GM19324 (cell line): ENCODE data around the gene EMILIN3.

Experiments used
- ATAC-seq: cut with Tn5 transposase; IDR thresholded peaks from one replicate; pipeline ENCODE4 v1.9.1; 2021; ENCODE audit warnings: mild to moderate bottlenecking, moderate library complexity; ENCODE audit not compliant: unreplicated experiment, low FRiP score

The EMILIN3 gene

DNA sequence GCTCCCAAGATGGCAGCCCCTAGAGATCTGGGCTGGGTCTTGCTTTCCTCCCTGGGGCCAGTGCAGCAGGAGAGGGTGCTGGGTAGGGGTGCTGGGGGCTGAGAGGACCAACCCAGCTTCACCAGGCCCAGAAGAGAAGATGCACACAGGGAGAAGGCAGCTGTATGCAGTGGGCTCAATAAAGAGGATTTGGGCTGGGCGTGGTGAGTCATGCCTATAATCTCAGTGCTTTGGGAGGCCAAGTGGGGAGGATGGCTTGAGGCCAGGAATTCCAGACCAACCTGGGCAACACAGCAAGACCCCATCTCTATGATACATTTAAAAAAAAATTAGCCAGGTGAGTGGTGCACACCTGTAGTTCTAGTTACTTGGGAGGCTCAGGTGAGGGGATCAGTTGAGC lies 25.7 kb upstream of the EMILIN3 start:
- ATAC-seq = no peak

- ATAC-seq = no peak
Measured at GRCh38 chr20:41391587-41392001, 25.0 kb upstream of the EMILIN3 start.

DNA sequence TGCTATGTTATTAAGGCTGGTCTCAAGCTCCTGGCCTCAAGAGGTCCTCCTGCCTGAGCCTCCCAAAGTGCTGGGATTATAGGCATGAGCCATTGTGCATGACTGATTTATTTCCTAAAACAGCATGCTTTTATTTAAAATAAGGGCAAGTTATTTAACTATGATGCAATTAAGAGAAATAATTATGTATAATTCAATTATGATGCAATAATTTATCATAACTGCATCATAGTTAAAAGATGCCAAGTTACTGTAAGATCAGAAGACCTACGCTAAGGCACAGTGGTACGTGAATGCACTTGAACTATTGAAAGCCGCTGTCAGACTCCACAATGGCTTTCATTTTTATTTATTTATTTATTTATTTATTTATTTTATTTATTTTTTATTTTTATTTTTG lies 24.3 kb upstream of the EMILIN3 start:
- no peak for ATAC-seq

DNA sequence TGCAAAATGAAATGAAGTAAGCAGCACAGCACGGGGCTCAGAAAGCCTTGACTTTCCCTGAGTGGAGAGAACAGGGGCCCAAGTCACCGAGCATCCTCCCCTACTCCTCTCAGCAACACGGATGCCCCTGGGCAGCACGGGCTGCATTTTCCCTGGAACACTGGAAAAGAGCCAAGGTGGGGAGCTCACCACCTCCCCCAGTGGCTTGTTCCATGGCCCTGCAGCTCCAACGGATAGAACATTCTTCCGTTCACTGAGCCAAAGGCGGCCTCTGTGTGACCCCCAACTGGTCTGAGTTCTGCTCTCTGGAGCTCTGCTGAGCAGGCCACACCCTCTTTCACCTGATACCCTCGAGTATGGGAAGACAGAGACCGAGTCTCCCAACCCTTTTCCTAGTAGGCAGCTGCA lies 20.8 kb upstream of the EMILIN3 start:
- no peak for ATAC-seq

DNA sequence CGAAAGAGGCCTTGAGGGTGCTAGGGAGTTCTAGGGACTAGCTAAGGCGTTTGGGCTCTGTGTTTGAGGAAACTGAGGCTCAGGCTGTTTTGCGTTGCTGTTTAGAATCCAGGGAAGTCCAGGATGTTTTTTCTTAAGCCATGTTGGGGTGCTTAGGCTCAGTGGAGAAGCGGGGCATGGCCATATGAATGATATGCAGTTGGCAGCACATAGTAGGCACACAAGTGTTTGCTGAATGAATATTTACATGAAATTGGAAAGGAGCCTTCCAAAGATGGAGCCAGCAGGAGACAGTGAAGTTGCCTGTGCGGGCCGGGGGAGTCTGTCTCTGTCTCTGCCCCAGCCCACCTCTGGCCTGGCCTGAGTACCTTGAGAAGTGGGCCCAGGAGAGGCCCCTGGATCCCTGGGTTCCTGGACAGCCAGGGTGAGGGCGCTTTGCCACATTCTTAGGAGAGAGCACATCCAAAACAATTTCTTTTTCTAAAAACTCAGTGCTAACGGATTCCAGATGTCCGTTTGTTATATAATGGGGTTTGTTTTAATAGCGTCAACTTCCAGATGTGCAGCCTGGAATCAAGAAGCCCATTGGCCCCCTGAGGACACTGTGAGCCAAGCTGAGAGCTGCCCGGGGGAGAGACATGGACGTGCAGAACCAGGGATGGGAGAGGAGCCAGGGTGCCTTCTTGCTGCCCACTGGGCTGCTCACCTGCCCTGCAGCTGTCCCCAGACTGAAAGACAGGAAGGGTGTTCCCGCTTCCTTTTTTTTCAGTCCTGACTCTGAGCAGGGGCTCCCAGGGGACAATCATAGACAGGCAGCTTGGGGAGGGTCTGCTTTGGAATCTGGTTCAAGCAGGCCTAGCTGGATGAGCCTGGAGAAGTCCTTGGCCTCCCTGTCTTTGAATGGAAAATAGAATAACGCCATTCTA lies 20.1 kb upstream of the EMILIN3 start:
- ATAC-seq = no peak

GRCh38 chr20:41382791-41383305 lies 16.2 kb upstream of the EMILIN3 start:
- no peak for ATAC-seq

DNA sequence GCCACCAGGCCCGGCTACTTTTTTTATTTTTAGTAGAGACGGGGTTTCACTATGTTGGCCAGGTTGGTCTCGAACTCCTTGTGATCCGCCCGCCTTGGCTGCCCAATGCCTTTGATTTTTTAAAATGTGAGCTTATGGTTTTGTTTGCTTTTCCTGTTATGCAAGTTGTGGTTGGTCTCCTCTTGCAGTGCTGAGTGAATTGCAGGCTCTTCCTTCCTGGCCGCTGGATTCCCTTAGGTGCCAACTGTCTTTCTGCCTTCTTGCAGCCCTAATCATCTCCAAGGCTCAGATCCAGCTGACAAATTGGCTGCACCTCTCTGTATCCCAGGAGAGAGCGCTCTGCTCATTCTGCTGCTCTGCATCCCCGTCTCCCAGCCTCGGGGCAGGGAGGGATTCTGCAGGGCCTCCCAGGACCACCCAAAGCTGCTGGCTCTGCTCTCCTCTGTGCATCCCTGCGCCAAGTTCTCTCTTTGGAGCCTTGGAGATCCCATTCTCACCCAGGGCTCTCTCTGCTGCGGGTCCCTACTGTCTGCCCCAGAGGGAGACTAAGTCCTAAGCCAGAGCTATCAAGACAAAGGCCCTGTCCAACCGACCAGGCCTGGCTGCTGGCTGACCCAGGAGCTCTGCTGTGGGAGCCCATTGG lies 14.1 kb upstream of the EMILIN3 start:
- no peak for ATAC-seq

DNA sequence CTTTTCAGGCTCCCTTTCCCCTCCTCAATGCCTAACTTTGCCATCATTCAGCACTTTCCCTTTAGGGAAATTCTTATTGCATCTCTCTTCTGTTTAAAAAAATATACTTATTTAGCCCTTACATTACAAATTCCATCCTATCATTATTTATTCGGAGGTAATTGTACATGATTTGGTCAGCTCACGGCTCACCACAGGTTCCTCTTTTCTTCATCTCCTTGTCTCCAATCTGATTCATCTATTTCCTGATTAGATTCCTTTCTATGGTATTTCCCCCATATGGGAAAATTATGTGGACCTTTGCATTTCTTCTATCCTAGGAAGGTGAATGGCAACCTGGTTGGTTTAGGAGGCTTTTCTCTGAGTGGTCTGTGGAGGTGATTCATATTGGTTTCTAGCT lies 12.9 kb upstream of the EMILIN3 start:
- no peak for ATAC-seq

GRCh38 chr20:41377275-41377674 lies 10.7 kb upstream of the EMILIN3 start:
- ATAC-seq = no peak

DNA sequence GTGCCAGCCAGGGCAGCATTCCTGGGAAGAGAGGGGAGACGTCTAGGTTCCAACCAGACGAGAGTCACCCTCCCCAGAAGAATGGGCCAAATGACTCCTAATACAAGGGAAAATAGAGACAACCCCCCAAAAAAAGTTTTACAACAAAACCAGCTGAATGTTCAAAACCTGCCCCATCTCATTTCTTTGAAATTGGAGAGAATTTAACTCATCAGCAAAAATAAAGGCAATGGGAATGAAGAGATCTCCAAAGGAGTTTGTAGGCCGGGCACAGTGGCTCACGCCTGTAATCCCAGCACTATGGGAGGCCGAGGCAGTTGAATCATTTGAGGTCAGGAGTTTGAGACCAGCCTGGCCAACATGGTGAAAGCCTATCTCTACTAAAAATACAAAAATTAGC lies 9.7 kb upstream of the EMILIN3 start:
- ATAC-seq = no peak

GRCh38 chr20:41375846-41376245 lies 9.2 kb upstream of the EMILIN3 start:
- ATAC-seq = no peak

DNA sequence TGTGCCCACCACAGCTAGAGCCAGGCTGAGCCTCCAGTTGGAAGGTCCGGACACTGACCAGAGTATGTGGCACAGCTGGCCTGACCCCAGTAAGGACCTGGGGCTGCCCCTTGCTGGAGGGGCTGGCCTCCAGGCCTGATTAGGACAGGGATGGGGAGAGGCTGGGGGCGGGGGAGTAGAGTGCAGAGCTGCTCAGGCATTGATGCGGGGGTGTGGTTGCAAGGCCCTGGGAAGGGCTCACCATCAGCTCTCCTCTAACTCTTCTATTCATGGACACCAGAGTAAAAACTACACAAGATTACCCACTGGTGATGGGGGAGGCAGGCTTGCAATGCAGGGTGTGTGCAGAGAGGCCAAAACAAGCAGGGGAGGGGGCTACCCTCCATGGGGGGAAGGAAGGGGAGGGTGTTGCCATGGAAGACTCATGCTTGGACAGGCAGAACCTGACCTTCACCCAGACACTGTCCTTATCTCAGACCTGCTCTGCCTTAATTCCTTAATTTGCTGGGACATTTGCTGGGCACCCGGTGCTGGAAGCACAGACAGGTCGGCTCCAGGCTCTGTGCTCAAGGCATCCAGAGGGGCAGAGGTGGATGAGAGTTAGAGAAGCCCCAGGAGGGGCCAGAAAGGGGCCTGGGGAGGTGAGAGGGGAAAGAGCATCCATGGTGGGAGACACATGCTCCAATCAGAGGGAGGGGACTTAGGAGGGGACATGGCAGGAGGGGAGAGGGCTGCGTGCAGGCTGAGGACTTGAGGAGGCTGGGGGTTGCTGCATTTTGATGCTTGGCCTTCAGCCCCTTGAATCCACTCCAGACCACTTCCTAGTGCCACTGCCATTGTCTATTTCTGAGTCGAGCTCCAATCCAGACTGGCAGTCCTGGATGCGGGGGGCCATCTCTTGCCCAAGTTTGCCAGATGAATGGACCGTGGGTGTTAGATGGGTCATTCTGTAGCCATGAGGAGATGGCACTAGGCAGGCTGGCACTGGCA lies 7.6 kb upstream of the EMILIN3 start:
- no peak for ATAC-seq

- no peak for ATAC-seq
Measured at GRCh38 chr20:41373251-41373783, 6.7 kb upstream of the EMILIN3 start.

DNA sequence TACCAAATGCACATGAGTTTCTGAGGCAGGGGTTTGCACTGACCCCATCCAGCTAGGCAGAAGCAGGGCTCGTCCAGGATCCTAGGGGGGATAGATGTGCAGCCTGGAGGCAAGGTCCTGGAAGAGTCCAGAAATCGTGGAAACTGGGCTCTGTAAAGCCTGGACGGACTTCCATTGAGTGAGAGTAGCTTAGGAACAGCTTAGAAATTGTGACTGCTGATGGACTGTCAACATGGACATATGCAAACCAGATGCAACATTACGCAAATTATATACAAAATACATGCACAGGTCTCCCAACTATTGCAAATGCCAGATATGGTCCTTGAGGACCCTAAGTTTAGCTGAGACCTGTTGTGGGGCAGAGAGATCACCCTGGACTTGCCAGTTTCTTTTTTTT lies 4.8 kb upstream of the EMILIN3 start:
- no peak for ATAC-seq

GRCh38 chr20:41370176-41370575 lies 3.6 kb upstream of the EMILIN3 start:
- no peak for ATAC-seq

DNA sequence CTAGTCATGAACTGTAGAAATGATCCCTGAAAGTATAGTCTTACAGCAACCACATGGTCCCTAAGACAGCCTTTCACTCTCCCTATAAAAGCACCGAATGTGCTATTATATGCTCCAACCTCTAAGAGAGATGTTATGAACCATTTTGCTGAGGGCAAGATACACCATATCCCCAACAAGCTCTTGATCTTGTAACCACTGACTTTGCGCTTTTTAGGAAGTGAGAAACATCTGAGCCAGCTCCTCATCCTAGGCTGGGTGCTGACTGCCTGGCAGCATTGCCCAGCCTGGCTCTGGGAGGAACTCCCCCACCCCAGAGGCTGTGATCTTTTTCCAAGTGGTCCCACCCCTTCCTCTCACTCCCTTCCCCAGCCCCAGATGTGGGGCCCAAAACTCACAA lies 3.1 kb upstream of the EMILIN3 start:
- no peak for ATAC-seq

- ATAC-seq = no peak
Measured at GRCh38 chr20:41367956-41368355, 1.3 kb upstream of the EMILIN3 start.

DNA sequence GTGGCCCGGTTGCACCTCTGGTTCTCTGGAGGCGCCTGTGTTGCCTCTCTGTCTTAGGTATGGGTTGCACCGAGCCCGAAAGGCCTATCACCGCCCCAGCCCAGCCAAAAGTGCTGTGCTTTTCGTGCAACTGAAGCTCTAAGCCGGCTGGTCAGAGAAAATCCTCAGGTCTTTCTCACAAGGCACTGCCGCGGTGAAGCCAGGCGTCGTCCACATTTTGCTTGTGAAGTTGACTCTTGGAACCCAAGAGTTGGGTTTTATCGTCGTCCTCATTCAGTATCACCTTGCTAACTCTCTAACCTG lies 726 bp upstream of the EMILIN3 start:
- no peak for ATAC-seq

DNA sequence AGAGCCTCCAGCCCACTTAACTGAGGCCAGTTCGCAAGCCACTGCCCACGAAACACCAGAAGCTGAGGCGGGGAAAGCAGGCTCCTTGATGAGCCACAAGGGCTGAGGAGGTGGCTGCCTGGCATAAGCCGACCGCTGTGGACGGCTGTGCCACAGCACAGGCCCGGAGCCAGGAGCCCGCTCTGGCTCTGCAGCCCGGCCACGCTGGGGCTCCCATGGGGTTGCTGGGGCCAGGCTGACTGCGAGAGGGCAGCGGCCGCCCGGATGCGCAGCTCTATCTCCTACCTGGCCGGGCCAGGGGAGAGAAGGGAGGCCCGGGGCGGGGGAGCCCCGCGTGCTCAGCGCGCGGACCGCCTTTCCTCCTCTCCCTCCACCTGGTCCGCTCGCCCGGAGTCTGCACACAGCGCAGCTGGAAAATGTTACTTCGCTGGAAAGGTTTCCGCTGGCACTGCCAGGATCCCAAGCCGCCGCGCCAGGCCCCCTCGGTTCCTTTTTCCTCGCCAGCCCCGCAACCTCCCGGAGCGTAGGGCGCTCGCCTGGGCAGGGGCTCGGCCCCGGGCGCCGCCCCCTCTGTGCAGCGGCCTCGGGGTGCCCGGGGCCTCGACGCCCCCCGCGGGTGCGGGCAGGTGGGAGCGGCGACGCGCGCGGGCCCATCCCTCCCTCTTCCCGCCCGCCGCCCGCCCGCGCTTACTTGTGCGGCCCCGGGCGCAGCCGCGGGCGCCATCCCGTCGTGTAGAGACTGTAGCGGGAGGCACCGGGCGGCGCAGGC lies 657 bp downstream of the EMILIN3 start:
- ATAC-seq = no peak
